HepG2 (cell line): ENCODE data around the gene RASAL1.

Source experiments
- CEBPB ChIP-seq: IDR thresholded peaks from 2 replicates; pipeline ENCODE4 v1.6.1; 2011; ENCODE audit warnings: low read depth, low read length, improper control_type of control experiment, borderline replicate concordance
- E2F5 ChIP-seq: sonication (generic); formaldehyde crosslinking; conservative IDR thresholded peaks from 2 replicates; pipeline ENCODE4 v1.4.0; 2020; ENCODE audit warnings: missing genetic modification reagents
- KDM5B ChIP-seq: sonication (generic); formaldehyde crosslinking; IDR thresholded peaks from 2 replicates; pipeline ENCODE4 v1.4.0; 2020; ENCODE audit warnings: missing genetic modification reagents, mild to moderate bottlenecking, borderline replicate concordance
- MTA3 ChIP-seq: sonication (generic); formaldehyde crosslinking; IDR thresholded peaks from 2 replicates; pipeline ENCODE4 v1.4.0; 2020; ENCODE audit warnings: missing genetic modification reagents
- POLR2AphosphoS5 ChIP-seq: IDR thresholded peaks from 2 replicates; pipeline ENCODE4 v1.6.1; 2012; ENCODE audit warnings: low read depth, low read length
- RAD21 ChIP-seq: fragments of 450-650 bp; formaldehyde crosslinking; IDR thresholded peaks from 2 replicates; pipeline ENCODE4 v1.5.0; 2020; ENCODE audit warnings: mild to moderate bottlenecking
- SMC3 ChIP-seq: IDR thresholded peaks from 2 replicates; pipeline ENCODE4 v1.6.1; 2011; ENCODE audit warnings: low read length, improper control_type of control experiment
- SP1 ChIP-seq, 2 experiments: fragments of 450-650 bp in 1 of 2; sonication (generic) in 1 of 2; formaldehyde crosslinking in 1 of 2; IDR thresholded peaks; 2 replicates each; pipeline versions ENCODE4 v1.4.0 to v1.6.1; 2016 to 2020; ENCODE audit warnings: missing genetic modification reagents in 1 of 2
- THYN1 ChIP-seq: sonication (generic); formaldehyde crosslinking; IDR thresholded peaks from 2 replicates; pipeline ENCODE4 v1.8.1; 2023; ENCODE audit warnings: low read depth, mild to moderate bottlenecking, moderate library complexity, missing genetic modification reagents, borderline replicate concordance
- YY1 ChIP-seq: IDR thresholded peaks from 2 replicates; pipeline ENCODE4 v1.6.1; 2011; ENCODE audit warnings: low read length, low read depth, moderate library complexity, mild to moderate bottlenecking; ENCODE audit not compliant: insufficient read depth, insufficient replicate concordance
- ZNF552 ChIP-seq: sonication (generic); formaldehyde crosslinking; IDR thresholded peaks from 2 replicates; pipeline ENCODE4 v1.9.0; 2022; ENCODE audit warnings: missing genetic modification reagents, mild to moderate bottlenecking, borderline replicate concordance

- TF ChIP-seq POLR2AphosphoS5 (no peak), SP1 (IDR thresholded peaks at IDR 0.05) (no peak), SP1 (CRISPR knock-in tag; IDR thresholded peaks at IDR 0.05) (no peak), KDM5B (no peak), RAD21 (CRISPR knock-in tag) (no peak), YY1 (no peak), SMC3 (no peak), ZNF552 (CRISPR knock-in tag) (no peak), CEBPB (no peak), E2F5 (CRISPR knock-in tag) (no peak), MTA3 (CRISPR knock-in tag) (no peak), THYN1 (CRISPR knock-in tag) (no peak)
Measured at GRCh38 chr12:113061061-113061694, 74.4 kb downstream of the RASAL1 start.
